ENCODE results near the gene CD300LD.

The CD300LD gene

GRCh38 chr17:74612046-74612445 lies 20.0 kb upstream of the CD300LD start:
- Histone ChIP-seq H3K9me3 (no peaks in the 10 kb centered on the region), H3K27me3 (peaks cover 0 to 25% of the 10 kb centered on the region in 2 donors), H3K27ac (no peak overlapping the region), H3K4me3 (no peak overlapping the region), H3K36me3 (no peaks in the 10 kb centered on the region), H3K4me1 (no peaks in the 10 kb centered on the region)
- TF ChIP-seq CTCF (IDR thresholded peaks at IDR 0.05), result no peak
- no peak for DNase-seq
- intact Hi-C loops (cut with DNase I; ENCODE audit: low total_unique reads), result no loop called here

GRCh38 chr17:74610108-74610507 lies 18.0 kb upstream of the CD300LD start:
- no peaks in the 10 kb centered on the region for H3K9me3 ChIP-seq
- TF ChIP-seq CTCF (IDR thresholded peaks at IDR 0.05), result no peak
- intact Hi-C loops (cut with DNase I; ENCODE audit: low total_unique reads), result no loop called here
- no peak overlapping the region for H3K27ac ChIP-seq
- H3K27me3 ChIP-seq, result peaks cover 0 to 22% of the 10 kb centered on the region in 2 donors
- DNase-seq, result no peak
- H3K36me3 ChIP-seq, result no peaks in the 10 kb centered on the region
- no peak overlapping the region for H3K4me3 ChIP-seq
- H3K4me1 ChIP-seq, result peaks cover 0 to 8% (median 3%) of the 10 kb centered on the region in 4 donors

GRCh38 chr17:74608511-74608910 lies 16.4 kb upstream of the CD300LD start:
- peaks cover 0 to 9% of the 10 kb centered on the region in 2 donors for H3K27me3 ChIP-seq
- H3K4me3 ChIP-seq, result no peak overlapping the region
- no peak overlapping the region for H3K27ac ChIP-seq
- no peak for DNase-seq
- H3K36me3 ChIP-seq, result no peaks in the 10 kb centered on the region
- H3K9me3 ChIP-seq, result no peaks in the 10 kb centered on the region
- H3K4me1 ChIP-seq, result peaks cover 0 to 12% (median 6%) of the 10 kb centered on the region in 4 donors
- intact Hi-C loops (cut with DNase I; ENCODE audit: low total_unique reads), result no loop called here
- TF ChIP-seq CTCF (IDR thresholded peaks at IDR 0.05), result no peak

GRCh38 chr17:74607221-74607620 lies 15.1 kb upstream of the CD300LD start:
- TF ChIP-seq CTCF (IDR thresholded peaks at IDR 0.05), result no peak
- H3K4me1 ChIP-seq, result peaks cover 0 to 12% (median 6%) of the 10 kb centered on the region in 4 donors
- no peak for DNase-seq
- H3K27me3 ChIP-seq, result no peaks in the 10 kb centered on the region
- no peaks in the 10 kb centered on the region for H3K9me3 ChIP-seq
- no peaks in the 10 kb centered on the region for H3K36me3 ChIP-seq
- no peak overlapping the region for H3K4me3 ChIP-seq
- no peak overlapping the region for H3K27ac ChIP-seq
- intact Hi-C loops (cut with DNase I; ENCODE audit: low total_unique reads), result no loop called here

- peaks cover 0 to under 1% of the 10 kb centered on the region in 2 donors for H3K27me3 ChIP-seq
- no peak for DNase-seq
- intact Hi-C loops (cut with DNase I; ENCODE audit: low total_unique reads), result no loop called here
- no peaks in the 10 kb centered on the region for H3K9me3 ChIP-seq
- H3K36me3 ChIP-seq, result no peaks in the 10 kb centered on the region
- peaks cover 0 to 12% (median 6%) of the 10 kb centered on the region in 4 donors for H3K4me1 ChIP-seq
- no peak overlapping the region for H3K4me3 ChIP-seq
- no peak for TF ChIP-seq CTCF (IDR thresholded peaks at IDR 0.05)
- H3K27ac ChIP-seq, result no peak overlapping the region
Measured at GRCh38 chr17:74606050-74606449, 14.0 kb upstream of the CD300LD start.

- Histone ChIP-seq H3K4me3 (no peak overlapping the region), H3K36me3 (no peaks in the 10 kb centered on the region), H3K27me3 (peaks cover 0 to 7% of the 10 kb centered on the region in 2 donors), H3K27ac (no peak overlapping the region), H3K4me1 (peaks cover 0 to 12% (median 6%) of the 10 kb centered on the region in 4 donors), H3K9me3 (no peaks in the 10 kb centered on the region)
- intact Hi-C loops (cut with DNase I; ENCODE audit: low total_unique reads), result no loop called here
- no peak for TF ChIP-seq CTCF (IDR thresholded peaks at IDR 0.05)
- DNase-seq, result peak; percentile 75 to 77
Measured at GRCh38 chr17:74605361-74605760, 13.3 kb upstream of the CD300LD start.

Data from tibial artery (tissue), 4 donors.